HG02763 (cell line): ENCODE data around the gene CD207.
"Not testable (repeated sequence)": the region's sequence is repeated elsewhere in the genome, so short reads cannot be mapped to it uniquely, and the experiment has no call there.

ENCODE experiments used
- ATAC-seq: cut with Tn5 transposase; IDR thresholded peaks from one replicate; pipeline ENCODE4 v1.9.1; 2021; ENCODE audit warnings: mild to moderate bottlenecking, moderate library complexity; ENCODE audit not compliant: unreplicated experiment

CD207 gene

DNA sequence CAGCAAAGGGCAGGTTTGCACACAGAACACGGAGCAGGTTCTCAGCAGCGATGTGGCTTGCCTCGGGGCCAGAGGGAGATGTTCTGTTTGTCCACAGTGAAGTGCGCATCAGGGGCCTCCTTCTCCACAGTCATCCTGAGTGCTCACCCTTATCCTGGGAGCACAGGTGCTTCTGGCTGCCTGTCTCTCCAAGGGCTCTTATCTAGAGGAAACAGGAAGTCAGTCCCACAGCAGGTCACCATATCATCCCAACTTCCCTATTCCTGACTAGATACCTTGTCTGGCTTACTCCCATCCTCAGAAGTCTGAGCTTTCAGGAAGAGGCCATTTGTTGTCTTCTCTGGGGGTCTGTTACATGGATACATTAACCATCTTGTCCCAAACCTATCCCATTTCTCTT is at the start of gene CD207:
Gene CD207, minus strand, starts transcription at position 174 of the 400 bp plus-strand sequence. Its CDS starts 40 bp downstream, at position 134.
- ATAC-seq = no peak

DNA sequence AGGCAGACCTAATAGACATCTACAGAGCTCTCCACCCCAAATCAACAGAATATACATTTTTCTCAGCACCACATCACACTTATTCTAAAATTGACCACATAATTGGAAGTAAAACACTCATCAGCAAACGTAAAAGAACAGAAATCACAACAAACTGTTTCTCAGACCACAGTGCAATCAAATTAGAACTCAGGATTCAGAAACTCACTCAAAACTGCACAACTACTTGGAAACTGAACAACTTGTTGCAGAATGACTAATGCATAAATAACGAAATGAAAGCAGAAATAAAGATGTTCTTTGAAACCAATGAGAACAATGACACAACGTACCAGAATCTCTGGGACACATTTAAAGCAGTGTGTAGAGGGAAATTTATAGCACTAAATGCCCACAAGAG is 42.9 kb upstream of the CD207 start:
- ATAC-seq = not testable (repeated sequence)

DNA sequence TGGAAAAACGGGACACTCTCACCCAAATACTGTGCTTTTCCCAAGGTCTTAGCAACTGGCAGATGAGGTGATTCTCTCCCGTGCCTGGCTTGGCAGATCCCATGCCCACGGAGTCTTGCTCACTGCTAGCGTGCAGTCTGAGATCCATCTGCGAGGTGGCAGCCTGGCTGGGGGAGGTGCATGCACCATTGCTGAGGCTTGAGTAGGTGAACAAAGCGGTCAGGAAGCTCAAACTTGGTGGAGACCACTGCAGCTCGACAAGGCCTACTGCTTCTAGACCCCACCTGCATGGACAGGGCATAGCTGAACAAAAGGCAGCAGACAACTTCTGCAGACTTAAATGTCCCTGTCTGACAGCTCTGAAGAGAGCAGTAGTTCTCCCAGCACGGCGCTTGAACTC is 40.5 kb upstream of the CD207 start:
- ATAC-seq = not testable (repeated sequence)

DNA sequence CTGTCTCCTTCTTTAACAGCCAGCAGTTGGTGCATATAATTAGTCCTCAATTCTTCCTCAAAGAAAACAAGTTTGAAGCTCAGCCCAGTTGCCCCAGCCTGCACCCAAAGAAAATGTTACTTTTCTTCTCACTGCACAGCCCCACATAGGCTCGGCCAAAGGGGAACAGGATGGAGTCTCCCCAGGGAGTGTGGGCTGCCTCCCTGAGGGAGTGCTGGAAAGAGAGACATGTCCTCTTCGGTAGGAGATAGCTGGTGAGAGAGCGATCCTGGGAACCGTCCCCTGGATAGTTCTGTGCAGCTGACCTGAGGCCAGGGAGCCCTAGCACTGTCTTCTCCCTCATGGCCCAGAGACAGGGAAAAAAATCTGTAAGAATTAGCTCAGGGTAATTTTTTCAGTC is 37.9 kb upstream of the CD207 start:
- ATAC-seq = no peak

DNA sequence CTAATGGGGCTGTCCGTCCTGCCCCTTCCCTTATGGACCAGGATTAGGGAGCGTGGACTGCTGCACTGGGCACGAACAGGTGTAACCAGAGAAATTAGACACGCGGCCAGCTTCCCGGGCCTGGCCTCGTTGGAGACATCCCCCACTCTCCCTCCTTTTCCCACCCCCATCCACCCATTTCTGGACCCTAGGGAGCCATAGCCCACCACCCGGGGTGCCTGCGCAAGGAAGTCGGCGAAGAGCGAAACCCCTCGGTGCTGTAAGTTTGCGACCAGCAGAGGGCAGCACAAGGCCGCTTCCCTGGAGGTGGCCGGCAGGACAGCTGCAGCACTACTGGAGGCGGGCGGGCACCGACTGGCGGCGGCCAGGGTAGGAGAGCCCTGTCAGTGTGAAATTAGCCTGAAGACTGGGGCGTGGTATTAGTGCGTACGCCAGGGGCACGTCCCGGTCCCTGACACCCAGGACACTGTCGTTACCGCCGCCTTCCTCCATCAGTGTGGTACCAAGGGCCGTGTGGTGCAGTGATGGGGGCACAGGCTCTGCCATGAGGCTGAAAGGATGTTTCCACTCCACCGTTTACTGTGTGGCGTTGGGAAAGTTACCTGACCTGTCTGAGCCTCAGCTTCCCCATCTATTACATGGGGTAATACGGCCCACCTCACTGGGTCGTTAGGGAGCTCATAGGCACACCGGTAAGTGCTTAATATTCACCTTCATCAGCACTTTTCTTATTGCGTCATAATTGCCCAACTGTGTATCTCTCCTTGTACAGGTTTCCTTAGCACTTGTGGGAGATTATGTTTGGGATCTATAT is 36.0 kb upstream of the CD207 start:
- ATAC-seq = no peak

DNA sequence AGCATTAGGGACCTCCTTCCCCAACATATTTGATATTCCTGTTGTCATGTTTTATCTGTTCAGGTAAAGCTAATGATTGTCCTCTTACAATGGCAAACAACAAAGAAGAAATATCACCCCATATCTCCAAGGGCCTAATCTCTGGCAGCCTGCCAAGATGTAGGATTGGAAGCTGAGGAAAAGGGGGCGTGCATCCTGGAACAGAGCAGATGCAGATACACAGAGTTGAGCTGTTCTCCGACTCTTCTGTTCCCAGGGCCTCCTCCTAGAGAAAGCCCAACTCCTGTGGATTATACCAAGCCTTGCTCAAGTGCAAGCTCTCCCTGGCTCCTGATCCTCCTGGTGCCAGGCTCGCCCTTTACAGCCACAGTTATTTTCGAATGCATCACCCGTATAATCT is 35.2 kb upstream of the CD207 start:
- ATAC-seq = no peak

DNA sequence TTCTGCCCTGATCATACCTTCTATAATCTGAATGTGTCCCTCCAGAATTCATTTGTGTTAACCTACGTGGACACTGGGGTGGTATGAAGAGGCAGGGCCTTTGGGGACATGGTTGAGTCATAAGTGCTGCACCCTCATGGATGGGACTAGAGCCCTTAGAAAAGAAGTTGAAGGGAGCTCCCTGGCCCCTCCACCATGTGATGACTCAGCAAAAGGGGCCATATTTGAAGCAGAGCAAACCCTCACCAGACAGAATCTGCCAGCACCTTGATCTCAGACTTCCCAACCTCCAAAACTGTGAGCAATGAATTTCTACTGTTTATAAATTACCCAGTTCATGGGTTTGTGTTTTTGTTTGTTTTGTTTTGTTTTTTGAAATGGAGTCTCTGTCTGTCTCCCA is 33.4 kb upstream of the CD207 start:
- ATAC-seq = no peak

DNA sequence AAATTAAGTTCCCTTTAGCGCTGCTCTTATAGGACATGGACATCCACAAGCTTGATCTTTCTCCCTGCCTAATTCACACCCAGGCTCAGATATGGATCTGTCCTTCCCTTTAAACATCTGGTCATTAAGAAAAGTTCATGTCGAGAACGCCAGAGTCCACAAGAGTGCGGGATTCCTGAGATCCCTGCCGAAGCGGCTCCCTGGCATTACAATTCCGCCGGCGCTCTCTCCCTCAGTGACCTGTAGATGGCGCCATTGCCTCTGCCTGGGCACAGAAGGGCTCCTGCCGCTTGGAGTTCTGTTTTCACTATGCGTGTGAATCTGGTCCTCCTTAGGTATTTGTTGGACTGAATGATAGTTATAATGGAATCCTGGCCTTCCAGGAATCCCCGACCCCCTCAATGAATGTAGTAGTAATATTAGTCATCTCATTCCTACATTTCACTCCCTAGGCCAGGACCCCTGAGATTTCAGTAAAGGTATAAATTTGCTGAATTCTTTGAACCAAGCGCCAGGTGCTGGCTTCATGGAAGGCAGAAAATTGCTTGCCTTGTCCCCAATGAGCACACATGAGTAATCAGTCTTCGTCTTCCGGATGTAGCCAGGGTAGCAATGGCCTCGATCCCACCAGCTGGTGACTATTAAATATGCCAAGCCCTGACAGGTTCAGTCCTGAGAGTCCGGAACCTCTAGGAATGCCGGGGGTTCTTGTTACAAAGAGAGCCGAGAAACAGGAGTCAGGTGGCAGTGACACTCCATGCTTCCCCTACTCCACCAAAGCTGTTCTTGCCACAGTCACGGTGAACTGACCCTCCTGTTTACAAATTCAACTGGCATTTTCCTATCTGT is 26.4 kb upstream of the CD207 start:
- ATAC-seq = no peak

DNA sequence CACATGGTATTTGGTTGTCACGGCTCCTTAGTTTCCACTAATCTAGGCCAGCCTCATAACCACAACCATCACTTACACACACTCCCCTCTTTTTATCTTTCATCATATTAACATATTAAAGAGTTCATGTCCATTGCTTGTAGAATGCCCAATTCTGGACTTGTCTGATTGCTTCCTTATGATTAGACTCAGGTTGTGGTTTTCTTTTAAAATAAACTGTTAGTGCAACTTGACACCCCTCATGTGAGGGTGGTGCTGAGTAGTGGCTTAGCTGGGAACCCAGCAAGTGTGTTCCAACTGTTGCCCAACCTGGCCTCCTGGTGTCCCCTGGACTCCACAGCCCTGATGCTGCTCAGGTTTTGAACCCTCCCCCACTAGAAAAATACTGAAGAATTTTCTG is 20.1 kb upstream of the CD207 start:
- ATAC-seq = no peak

DNA sequence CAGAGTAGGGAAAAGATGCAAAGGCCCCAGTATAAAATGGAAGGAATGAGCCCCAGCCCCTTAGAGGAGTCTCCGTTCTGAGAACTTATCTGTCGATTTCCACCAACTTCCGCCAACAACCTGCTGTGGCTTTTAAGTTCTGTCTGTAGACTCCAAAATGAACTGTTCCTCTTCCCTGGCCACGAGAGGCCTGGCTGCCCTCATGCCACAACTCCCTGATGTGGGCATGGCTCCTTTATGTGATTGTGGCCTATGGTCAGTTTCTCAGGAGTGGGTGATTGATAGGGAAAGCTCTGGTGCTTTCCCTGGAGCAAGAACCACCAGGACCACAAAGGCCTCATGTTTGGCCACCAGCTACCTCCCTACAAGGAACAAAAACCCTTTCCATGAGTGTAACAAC is 18.8 kb upstream of the CD207 start:
- ATAC-seq = no peak

DNA sequence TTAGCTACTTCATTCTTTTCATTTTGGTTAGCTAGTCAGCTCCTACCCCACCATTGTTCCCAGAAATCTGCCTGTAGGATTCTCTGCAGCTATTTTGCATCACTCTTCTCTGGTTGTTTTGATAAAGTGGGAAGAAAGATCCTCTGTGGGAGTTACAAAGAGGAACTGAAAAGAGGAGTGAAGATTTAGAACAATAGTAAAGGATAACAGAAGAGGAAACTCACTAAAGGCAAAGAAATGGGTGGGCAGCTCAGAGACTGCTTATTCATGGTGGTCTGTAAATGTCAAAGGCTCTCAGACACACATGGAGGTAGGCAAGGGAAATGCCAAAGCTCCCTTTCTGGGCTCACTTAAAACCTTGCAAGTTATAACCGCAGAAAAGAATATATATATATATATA is 17.2 kb upstream of the CD207 start:
- no peak for ATAC-seq

DNA sequence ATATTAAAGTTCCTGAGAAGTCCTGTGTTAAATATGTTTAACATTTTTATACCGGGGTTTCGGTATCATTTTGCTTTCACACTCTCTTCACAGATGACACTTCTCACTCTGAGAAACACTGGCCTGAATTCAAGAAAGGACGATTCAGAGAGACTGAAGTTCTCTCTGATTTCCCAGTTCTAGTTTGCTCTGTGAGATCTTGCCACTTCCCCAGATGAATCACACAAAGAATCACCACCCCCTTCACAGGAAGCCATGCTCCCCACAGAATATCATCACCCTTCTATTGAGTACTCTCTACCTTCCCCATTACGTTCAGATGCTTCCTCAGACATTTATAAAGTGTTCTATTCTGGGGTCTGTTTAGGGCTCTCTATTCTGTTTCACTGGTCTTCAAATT is 16.1 kb upstream of the CD207 start:
- no peak for ATAC-seq

DNA sequence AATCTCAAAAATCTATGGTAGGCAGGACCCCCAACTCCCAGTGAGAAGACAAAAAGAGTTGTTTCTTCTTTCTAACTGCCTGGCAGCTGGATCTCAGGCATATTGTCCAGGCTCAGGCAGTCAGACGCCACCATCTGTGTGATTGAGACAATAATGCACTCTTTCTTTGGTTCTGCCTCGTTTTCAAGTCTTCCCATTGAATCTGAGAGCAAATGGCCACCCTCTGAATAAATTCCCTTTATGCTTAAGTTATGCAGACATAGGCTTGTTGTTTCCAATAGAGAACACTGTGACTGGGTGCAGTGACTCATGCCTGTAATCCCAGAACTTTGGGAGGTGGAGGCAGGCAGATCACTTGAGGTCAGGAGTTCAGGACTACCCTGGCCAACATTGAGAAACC is 15.3 kb upstream of the CD207 start:
- ATAC-seq = no peak

DNA sequence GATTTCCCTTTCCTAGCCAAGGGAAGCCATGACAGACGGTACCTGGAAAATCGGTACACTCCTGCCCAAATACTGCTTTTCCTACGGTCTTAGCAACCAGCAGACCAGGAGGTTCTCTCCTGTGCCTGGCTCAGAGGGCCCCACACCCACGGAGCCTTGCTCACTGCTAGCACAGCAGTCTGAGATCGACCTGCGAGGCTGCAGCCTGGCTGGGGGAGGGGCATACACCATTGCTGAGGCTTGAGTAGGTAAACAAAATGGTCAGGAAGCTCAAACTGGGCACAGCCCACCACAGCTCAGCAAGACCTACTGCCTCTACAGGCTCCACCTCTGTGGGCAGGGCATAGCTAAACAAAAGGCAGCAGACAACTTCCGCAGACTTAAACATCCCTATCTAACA is 6.8 kb upstream of the CD207 start:
- ATAC-seq = no peak

DNA sequence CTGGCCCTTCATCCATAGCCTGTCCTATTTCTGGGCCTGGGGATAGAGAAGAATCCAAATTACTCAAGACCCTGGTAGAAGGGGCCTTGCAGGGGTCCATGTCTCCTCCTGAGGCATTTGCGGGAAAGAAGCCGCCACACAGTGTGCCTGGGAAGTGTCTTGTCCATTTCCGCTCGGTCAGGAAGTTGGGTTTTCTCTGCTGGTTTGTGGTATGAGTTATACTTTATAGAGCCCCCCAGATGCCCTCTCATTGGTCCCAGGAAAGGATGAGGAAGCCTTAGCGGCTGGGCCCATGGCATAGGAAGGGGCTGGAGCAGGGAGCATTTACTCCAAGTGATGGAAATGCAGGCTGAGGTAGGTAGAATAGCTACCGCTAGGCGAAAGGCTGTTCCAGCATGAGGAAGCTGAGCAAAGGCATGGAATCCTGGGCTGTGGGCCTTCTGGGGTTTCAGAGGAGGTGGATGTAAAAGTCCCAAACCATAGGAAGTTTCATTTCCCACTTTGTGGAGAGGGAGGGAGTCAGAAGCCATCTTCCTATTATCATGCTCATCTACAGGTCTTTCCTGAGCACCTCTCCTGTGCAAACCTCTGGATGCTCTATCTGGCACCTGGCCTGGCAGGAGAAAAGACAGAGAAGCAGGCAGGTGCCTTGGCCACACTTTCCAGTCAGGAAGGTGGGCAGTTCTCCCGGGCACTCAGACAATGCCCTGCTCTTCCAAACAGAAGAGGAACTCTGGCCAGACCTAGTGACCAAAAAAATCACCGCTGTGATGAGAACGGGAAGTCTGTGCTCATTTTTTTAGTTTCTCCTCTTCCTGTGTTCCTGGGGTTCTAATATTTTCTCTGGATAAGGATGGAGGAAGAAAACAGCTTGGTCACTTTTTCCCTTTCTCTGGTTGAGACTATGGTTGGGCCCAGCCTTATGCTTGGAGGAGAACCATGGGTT is 2.6 kb upstream of the CD207 start:
- no peak for ATAC-seq

DNA sequence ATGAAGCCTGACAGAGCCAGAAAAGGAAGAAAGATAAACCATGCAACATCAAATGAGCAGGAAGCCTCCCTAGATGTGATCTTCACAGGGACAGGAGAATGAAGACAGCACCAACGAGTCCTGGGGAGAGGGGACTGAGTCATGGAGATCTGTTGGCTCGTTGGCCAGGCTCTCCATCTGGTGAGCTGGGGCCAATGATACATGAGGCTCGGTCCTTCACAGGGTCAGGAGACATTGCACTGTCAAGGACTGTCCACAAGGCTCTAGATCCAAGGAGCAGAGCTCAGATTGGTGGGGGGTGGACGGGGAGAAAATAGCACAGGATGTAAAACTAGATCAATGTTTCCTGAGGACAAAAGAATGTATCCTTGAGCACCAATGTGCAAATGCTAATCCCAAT is 735 bp downstream of the CD207 start:
- ATAC-seq = no peak

DNA sequence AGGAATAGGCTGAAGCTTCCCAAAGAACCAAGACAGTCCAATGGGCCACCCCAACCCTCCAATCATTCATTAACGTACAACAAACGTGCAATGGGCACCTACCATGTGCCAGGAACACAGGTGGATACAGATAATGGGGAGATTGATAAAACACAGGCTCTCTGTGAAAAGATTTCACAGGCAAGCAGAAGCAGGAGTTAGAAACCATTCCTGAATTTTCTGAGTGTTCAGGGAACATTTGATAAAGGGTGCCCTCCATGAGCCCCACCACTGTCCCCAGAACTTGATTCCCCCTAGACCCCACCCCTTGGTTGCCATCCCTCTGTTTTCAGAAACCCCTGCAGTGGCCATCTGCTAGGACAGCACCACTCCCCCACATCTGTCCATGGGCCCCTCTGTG is 1.5 kb downstream of the CD207 start:
- no peak for ATAC-seq

DNA sequence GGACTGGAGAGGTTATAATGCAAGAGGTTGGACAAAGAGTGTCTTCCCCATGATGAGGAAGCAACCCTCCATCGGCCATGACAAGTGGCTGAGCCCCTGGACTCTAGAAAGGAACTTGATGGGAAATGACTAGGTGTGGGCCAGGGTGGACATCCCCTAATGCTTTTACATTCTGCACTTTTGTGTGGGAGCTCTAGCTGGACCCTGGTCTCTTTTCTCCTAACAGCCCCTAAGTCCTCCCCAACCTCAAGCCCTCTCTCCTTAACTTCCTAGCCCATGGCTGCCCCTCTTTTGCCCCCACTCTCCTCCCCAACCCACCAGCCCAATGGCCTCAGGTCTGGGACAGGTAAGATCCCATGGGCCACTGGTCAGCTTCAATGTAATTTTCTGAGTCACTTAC is 2.4 kb downstream of the CD207 start:
- ATAC-seq = no peak

DNA sequence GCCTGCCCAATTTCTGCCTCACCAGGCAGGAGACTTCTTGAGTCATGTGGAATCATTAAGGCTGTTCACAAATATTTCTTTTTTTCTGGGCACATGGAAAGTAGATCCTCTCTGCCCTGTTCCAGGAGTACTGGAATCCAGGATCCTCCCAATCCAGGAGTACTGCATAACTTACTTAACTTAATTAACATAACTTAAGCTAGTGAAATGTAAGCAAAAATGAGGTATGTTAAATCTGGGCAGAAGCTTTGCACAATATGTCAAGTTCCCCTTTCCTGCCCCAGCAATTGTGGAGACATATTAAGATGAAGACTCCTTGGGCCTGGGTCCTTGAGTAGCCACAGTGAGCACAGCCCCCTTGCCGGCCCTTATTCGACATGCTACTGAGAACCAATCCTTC is 3.2 kb downstream of the CD207 start:
- ATAC-seq = no peak

DNA sequence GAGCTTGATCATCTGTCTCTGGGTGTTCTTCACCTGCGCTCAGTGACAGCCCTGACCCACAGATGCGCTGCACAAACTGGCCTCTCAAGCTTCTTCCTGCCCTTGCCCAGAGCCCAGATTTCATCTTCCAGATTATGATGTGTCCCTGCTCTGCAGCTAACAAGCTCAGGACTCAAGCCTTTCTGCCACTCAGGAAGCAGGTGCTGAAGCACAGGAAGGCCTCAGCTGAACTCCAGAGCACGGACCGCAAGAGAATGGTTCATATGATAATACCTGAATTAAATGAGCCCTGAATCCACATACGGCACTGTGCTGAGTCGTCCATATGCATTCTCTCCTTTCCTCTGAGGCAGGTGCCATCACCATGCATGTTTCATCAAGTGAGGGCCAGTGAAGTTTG is 3.8 kb downstream of the CD207 start:
- no peak for ATAC-seq

DNA sequence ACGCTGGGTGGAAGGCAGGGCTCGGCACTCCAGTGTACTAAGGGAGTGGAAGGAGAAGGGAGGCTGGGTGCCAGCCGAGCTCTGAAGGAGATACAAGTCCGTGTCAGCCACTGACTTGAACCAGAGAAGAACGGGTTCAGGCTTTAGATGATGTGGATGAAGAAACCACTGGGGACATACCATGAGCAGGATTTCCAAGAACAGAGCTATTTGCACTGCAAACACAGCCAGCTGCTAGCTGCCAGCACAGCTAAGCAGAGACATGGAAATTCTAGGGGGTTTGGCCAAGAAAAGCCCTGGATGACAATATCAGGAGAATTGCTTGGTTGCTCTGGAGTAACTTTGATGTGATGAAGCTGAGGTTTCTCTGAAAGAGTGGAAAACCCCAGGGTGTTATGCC is 5.2 kb downstream of the CD207 start:
- no peak for ATAC-seq
